ENCODE data around the gene SCML2. TPM values are rescaled to one million over a fixed set of nuclear protein-coding genes. Genes with fewer than 3 reads are reported as not detected.

SCML2 gene
- total and polyA plus RNA-seq, 2 of the 13 experiments (the other 11 are each of a cell fraction or from before 2014, with no cell fraction given), result 5.1 to 7.6 TPM

DNA sequence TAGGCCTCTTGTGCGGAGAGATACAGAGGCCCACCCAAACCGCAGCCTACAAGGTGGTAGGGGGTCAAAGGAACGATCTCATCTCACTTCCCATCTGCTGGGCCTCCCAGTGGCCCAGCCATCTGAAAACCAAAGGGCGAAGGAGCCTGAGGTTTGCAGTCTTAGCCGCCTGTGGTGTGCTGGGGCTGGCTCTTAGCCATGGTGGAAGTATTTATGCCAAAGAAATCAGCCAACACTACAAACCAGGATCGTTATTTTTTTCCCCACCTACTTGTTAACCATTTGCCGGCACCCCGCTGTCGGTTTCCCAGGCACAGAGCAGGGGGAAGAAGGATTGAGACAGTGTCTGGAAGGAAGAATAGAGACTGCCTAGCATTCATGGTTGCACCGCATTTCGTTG is 40.0 kb upstream of the SCML2 start (continued):
- no peak for TF ChIP-seq ZNF710 (CRISPR knock-in tag; IDR thresholded peaks at IDR 0.05; ENCODE audit: borderline replicate concordance)
- no peak for TF ChIP-seq ZNF253 (CRISPR knock-in tag; IDR thresholded peaks at IDR 0.05; ENCODE audit: borderline replicate concordance)
- no peak for TF ChIP-seq SMAD3 (CRISPR knock-in tag; IDR thresholded peaks at IDR 0.05)
- no peak for TF ChIP-seq ZNF614 (CRISPR knock-in tag; IDR thresholded peaks at IDR 0.05; ENCODE audit: borderline replicate concordance)
- TF ChIP-seq GFI1 (CRISPR knock-in tag; IDR thresholded peaks at IDR 0.05; ENCODE audit: borderline replicate concordance), result no peak
- no peak for TF ChIP-seq NFE2 (CRISPR knock-in tag; IDR thresholded peaks at IDR 0.05)
- no peak for TF ChIP-seq KDM2A (CRISPR knock-in tag; IDR thresholded peaks at IDR 0.05; ENCODE audit: borderline replicate concordance, low read depth)
- TF ChIP-seq ZNF646 (CRISPR knock-in tag; IDR thresholded peaks at IDR 0.05), result no peak
- TF ChIP-seq ZFP90 (CRISPR knock-in tag; IDR thresholded peaks at IDR 0.05; ENCODE audit: borderline replicate concordance), result no peak
- TF ChIP-seq ZNF343 (CRISPR knock-in tag; IDR thresholded peaks at IDR 0.05), result no peak
- no peak for TF ChIP-seq CAMTA2 (CRISPR knock-in tag; IDR thresholded peaks at IDR 0.05; ENCODE audit: borderline replicate concordance)
- TF ChIP-seq MAX (IDR thresholded peaks at IDR 0.05), result no peak

All from HepG2 (cell line).